Upper lobe of left lung (tissue), 6 donors: ENCODE results near the gene FGF12. TPM values are rescaled to one million over a fixed set of nuclear protein-coding genes. Genes with fewer than 3 reads are reported as not detected.
A peak's percentile ranks its signal among the peaks of the same experiment; 100 is the strongest.

ENCODE experiments used
- ATAC-seq, 2 donors: fragments of 200-7000 bp; cut with Tn5 transposase; one replicate each; pipeline ENCODE4 v1.9.1; 2022; ENCODE audit warnings: mild to moderate bottlenecking in 2 of 2, moderate library complexity in 2 of 2; ENCODE audit not compliant: low FRiP score in 2 of 2
- DNase-seq, 2 donors: peaks; one replicate each; pipeline ENCODE4 v3.0.0-alpha.2; 2019 to 2020
- H3K27ac ChIP-seq, 4 donors: fragments of 200-600 bp; sonication (generic); one replicate each; pipeline ENCODE4 v1.5.1; 2016 to 2019
- H3K27me3 ChIP-seq, 4 donors: fragments of 200-600 bp; sonication (generic); one replicate each; pipeline ENCODE4 v1.5.1; 2017 to 2019
- H3K36me3 ChIP-seq, 4 donors: fragments of 200-600 bp; sonication (generic); one replicate each; pipeline ENCODE4 v1.5.1; 2016 to 2019
- H3K4me1 ChIP-seq, 4 donors: fragments of 200-600 bp; sonication (generic); one replicate each; pipeline ENCODE4 v1.5.1; 2018 to 2019
- H3K4me3 ChIP-seq, 4 donors: fragments of 200-600 bp; sonication (generic); one replicate each; pipeline ENCODE4 v1.5.1; 2017 to 2019; ENCODE audit warnings: mild to moderate bottlenecking in 2 of 4, moderate library complexity in 1 of 4
- H3K9me3 ChIP-seq, 4 donors: fragments of 200-600 bp; sonication (generic); one replicate each; pipeline ENCODE4 v1.5.1; 2018 to 2019
- EP300 ChIP-seq, 4 donors: sonication (generic); formaldehyde crosslinking; IDR thresholded peaks; one replicate each; pipeline ENCODE4 v1.5.1; 2017; ENCODE audit warnings: antibody characterized with exemption in 4 of 4, control low read depth in 2 of 4
- POLR2A ChIP-seq, 4 donors: fragments of 450-650 bp; IDR thresholded peaks; one replicate each; pipeline ENCODE4 v1.5.1; 2016 to 2017; ENCODE audit warnings: antibody characterized with exemption in 4 of 4, mild to moderate bottlenecking in 2 of 4
- POLR2AphosphoS5 ChIP-seq, 2 donors: sonication (generic); formaldehyde crosslinking; IDR thresholded peaks; one replicate each; pipeline ENCODE4 v1.5.1; 2017; ENCODE audit warnings: antibody characterized with exemption in 2 of 2
- WGBS, 2 donors: methylation state at CpG; one replicate each; pipeline ENCODE4 v1.1.5; 2017 to 2018; 5-methylcytosine and 5-hydroxymethylcytosine counted together
- total RNA-seq, 6 donors: library from RNA; depleted of rRNA in 4 of 6; stranded (reverse); fragments of >200 nt in 4 of 6; gene quantifications; one replicate each; pipeline versions ENCODE4 v1.1.0 to v1.2.1, GENCODE V29; 2016 to 2021
- TF ChIP-seq, protein P1 (sequence below), 6 experiments: fragments of 450-650 bp in 4 of 6; fragments of 200-600 bp in 2 of 6; sonication (generic) in 2 of 6; IDR thresholded peaks; one replicate each; pipeline ENCODE4 v1.5.1; 2016 to 2019; ENCODE audit warnings: antibody characterized with exemption in 6 of 6
- donor health status: DM: no; HTN: no; CAD: no; lungs with moderate emphysema.
- donor health status: DM: no; HTN: yes; CAD: no; lungs with severe emphysema.

The FGF12 gene
- total RNA-seq, 6 donors from 2014 or later: 0.83 to 5.3 (median 2.2) TPM

DNA sequence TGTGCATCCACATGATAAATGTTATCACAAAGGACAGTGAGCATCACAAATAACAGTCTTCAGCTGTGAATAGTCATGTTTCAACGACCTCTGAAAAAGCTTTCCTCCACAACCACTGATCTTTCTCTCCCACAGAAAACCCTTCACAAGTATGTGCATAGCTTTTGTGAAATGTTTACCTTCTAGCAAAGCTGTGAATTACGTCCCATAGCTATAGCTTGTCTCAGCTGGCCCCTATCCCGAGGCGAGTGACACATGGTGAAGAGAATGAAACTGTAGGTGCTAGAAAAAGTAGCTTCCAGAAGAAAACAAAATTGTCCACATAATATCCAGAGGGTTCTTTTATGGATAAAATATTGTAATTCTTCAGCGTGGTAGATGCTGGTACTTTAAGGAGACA lies 182.0 kb downstream of the FGF12 start:
- Histone ChIP-seq H3K4me1 (no peaks in the 10 kb centered on the region), H3K27me3 (no peaks in the 10 kb centered on the region), H3K36me3 (no peaks in the 10 kb centered on the region), H3K9me3 (no peaks in the 10 kb centered on the region), H3K4me3 (no peak overlapping the region), H3K27ac (no peak overlapping the region)
- ATAC-seq: no peak
- WGBS, 2 donors: 52 to 61% methylated on average over 5 of the region's 5 CpGs
- DNase-seq: no peak
- TF ChIP-seq EP300 (IDR thresholded peaks at IDR 0.05) (no peak), POLR2AphosphoS5 (IDR thresholded peaks at IDR 0.05) (no peak)

DNA sequence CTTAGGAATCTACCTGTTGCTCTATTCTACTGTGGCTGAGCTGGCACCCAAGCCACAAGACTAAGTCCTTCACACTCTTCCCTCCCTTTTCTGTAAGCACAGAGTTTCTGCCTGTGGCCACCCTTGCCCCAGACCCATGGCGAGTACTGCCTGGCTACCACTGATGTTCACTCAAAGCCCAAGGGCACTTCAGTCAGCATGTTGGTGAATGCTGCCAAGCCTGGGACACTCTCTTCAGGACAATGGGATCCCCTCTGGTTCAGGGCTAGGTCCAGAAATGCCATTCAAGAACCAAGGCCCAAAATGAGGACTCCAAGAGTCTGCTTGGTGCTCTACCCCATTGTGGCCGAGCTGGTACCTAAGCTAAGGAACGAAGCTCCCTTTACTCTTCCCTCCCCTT lies 184.2 kb downstream of the FGF12 start:
- DNase-seq (no peak), ATAC-seq (no peak)
- TF ChIP-seq, protein P1, sequence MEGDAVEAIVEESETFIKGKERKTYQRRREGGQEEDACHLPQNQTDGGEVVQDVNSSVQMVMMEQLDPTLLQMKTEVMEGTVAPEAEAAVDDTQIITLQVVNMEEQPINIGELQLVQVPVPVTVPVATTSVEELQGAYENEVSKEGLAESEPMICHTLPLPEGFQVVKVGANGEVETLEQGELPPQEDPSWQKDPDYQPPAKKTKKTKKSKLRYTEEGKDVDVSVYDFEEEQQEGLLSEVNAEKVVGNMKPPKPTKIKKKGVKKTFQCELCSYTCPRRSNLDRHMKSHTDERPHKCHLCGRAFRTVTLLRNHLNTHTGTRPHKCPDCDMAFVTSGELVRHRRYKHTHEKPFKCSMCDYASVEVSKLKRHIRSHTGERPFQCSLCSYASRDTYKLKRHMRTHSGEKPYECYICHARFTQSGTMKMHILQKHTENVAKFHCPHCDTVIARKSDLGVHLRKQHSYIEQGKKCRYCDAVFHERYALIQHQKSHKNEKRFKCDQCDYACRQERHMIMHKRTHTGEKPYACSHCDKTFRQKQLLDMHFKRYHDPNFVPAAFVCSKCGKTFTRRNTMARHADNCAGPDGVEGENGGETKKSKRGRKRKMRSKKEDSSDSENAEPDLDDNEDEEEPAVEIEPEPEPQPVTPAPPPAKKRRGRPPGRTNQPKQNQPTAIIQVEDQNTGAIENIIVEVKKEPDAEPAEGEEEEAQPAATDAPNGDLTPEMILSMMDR (IDR thresholded peaks at IDR 0.05): no peak
- no peak for TF ChIP-seq POLR2AphosphoS5 (IDR thresholded peaks at IDR 0.05)
- no peak for TF ChIP-seq POLR2A (IDR thresholded peaks at IDR 0.05)
- TF ChIP-seq EP300 (IDR thresholded peaks at IDR 0.05): no peak
- Histone ChIP-seq H3K9me3 (no peaks in the 10 kb centered on the region), H3K27me3 (no peaks in the 10 kb centered on the region), H3K36me3 (no peaks in the 10 kb centered on the region), H3K4me3 (no peak overlapping the region), H3K27ac (no peak overlapping the region), H3K4me1 (no peaks in the 10 kb centered on the region)
- 78 to 95% methylated on average over 3 of the region's 3 CpGs for WGBS, 2 donors

DNA sequence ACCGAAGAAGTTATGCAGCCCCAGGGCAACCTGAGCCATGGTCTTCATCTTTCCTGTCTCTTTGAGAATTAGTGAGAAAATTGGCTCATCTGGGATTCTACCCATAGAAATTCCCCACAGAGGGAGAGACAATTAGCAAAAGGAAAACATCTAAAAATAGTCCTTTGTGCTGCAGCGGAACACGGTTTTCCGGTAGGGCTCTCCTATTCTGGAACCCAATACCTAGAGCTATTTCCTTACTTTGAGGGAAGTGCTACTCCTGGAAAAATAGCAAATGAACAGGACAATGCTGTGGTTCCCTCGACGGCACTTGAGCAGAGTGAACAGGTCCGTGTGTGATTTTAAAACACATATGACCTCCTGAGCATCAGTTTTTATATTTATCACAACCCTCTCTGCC lies 210.5 kb downstream of the FGF12 start:
- 55 to 61% methylated on average over 7 of the region's 7 CpGs for WGBS, 2 donors
- TF ChIP-seq, protein P1 (IDR thresholded peaks at IDR 0.05): no peak
- TF ChIP-seq POLR2A (IDR thresholded peaks at IDR 0.05) (no peak), POLR2AphosphoS5 (IDR thresholded peaks at IDR 0.05) (no peak), EP300 (IDR thresholded peaks at IDR 0.05) (no peak)
- Histone ChIP-seq H3K9me3 (no peaks in the 10 kb centered on the region), H3K4me1 (peaks cover 12 to 23% (median 14%) of the 10 kb centered on the region in 4 donors), H3K36me3 (no peaks in the 10 kb centered on the region), H3K27ac (no peak overlapping the region), H3K27me3 (peaks cover 0 to 14% (median 7%) of the 10 kb centered on the region in 4 donors), H3K4me3 (no peak overlapping the region)
- DNase-seq (no peak), ATAC-seq (no peak)

- 8 to 13% methylated on average over 10 of the region's 10 CpGs for WGBS, 2 donors
- Histone ChIP-seq H3K4me1 (peaks cover 12 to 23% (median 14%) of the 10 kb centered on the region in 4 donors), H3K4me3 (peak overlapping the region in 2 of 4 donors; percentile 42 to 48), H3K27me3 (peaks cover 0 to 14% (median 7%) of the 10 kb centered on the region in 4 donors), H3K9me3 (no peaks in the 10 kb centered on the region), H3K36me3 (no peaks in the 10 kb centered on the region), H3K27ac (no peak overlapping the region)
- ATAC-seq: no peak
- no peak for TF ChIP-seq POLR2A (IDR thresholded peaks at IDR 0.05)
- no peak for TF ChIP-seq EP300 (IDR thresholded peaks at IDR 0.05)
- TF ChIP-seq POLR2AphosphoS5 (IDR thresholded peaks at IDR 0.05): no peak
- TF ChIP-seq, protein P1 (IDR thresholded peaks at IDR 0.05): no peak
- no peak for DNase-seq
Measured at GRCh38 chr3:192515664-192516045, 211.7 kb downstream of the FGF12 start.

DNA sequence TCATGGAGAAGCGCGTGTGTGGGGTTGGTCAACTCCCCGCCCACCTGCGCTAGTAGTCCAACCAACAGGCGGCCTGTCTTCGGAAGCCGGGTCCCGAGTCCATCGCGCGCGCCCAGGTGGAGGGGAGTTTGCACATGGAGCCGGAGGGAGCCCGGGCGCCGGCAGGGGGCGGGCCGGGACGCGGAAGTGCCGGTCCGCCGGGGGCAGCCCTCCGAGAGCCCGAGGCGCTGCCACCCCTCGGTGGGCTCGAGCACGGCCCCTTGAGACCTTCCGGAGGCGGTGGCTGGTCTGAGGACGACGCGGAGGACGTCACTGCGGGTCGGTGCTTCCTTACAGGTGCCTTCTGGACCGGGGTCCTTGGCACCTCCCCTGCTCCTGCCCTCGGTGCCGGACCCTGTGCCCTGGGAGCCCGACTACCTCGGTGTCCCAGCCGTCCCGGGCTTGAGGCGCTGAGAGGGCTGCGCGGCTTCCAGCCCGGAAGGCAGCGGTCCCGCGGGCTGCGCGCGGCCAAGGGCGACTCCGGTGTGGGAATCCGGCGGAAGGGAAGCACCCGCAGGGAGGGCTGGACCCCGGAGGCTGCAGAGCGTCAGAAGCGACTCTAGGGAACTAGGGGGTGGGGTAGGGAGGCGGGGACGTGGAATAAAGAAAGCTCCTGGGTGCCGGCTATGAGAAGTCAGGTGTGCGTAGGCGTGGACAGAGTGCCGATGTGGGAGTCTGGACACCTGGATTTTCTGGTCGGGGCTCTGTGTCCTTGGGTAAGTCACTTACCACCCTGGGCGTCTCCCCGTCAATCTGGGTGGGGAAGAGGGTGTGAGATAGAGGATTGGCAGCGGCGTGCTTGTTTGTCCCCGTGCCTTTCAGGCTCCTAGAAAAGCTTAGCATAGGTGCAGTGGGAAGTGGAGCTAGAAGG lies 212.3 kb downstream of the FGF12 start:
- Histone ChIP-seq H3K27ac (no peak overlapping the region), H3K36me3 (no peaks in the 10 kb centered on the region), H3K9me3 (no peaks in the 10 kb centered on the region), H3K27me3 (peaks cover 0 to 14% (median 7%) of the 10 kb centered on the region in 4 donors), H3K4me3 (peak overlapping the region; percentile 7 to 48 (median 38)), H3K4me1 (peaks cover 12 to 23% (median 14%) of the 10 kb centered on the region in 4 donors)
- ATAC-seq (peak; percentile 49 to 51), DNase-seq (peak in 1 of 2 donors; percentile 82)
- TF ChIP-seq, protein P1 (IDR thresholded peaks at IDR 0.05): peak in 1 of 6 experiments; percentile 17
- TF ChIP-seq POLR2AphosphoS5 (IDR thresholded peaks at IDR 0.05): no peak
- no peak for TF ChIP-seq EP300 (IDR thresholded peaks at IDR 0.05)
- WGBS, 2 donors: 1 to 9% methylated on average over 14 to 57 of the region's 74 CpGs
